Activated gamma-delta T cell treated with anti-CD3 and anti-CD28 coated beads, Interleukin-2, amount 50 U/mL, for 16 hours (primary cell): ENCODE measurements around the gene NRDE2.

Source experiments
- DNase-seq: peaks from one replicate; pipeline ENCODE4 v3.0.0-alpha.2; 2020; ENCODE audit warnings: low read depth

Gene NRDE2

DNA sequence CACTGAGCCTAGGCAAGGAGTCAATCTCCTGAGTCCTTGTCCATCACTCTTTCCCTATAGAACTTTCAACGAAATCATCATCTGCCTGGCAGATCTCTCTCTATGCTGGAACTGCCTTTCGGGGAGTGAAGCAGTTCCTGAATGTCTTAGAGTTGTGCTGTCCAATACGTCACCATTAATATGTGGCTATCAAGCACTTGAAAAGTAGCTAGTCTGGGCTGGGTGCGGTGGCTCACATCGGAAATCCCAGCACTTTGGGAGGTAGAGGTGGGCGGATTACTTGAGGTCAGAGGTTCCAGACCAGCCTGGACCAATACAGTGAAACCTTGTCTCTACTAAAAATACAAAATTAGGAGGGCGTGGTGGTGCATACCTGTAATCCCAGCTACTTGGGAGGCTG is 35.1 kb downstream of the NRDE2 start:
- no peak for DNase-seq

DNA sequence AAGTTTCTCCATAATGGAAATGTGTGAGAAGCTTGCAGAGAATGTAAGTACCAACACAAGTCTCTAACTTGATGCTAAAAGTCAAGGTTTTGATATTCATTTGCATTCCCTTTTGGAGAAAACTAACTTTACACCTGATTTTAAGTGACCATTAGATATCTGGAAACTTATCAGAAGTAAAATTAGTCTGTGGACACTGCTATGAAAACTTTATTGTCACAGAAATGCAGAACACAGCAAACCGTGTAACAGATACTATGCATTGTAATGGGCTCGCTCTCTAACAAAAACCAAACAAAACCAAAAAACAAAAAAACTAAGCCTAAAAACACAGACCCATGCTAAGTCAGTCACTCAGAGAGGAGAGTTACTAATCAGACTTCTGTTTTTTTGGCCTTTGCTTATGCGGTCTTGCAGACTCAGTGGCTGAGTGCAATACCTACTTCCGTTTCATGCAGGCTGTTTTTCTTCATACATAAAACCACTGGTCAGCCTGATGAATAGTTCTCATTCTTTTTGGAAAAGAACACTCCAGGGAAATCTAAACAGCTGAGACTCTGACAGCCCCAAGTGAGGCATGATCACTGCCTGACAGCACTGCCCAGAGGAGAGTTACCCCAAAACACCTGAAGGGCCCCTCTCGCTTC is 35.7 kb downstream of the NRDE2 start:
- no peak for DNase-seq

DNA sequence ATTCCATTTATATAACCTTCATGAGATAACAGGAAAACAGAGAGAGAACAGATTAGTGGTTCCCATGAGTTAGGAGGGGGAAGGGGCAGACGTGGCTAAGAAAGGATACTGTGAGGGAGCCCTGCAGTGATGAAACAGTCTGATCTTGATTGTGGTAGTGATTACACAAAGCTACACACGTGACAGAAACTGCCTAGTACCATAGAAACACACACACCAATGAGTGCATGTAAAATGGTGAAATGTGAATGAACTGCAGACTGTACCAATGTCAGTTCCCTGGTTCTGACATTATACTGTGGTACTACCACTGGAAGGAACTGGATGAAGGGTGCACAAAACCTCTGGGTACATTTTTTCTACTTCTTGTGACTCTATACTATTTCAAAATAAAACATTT is 36.9 kb downstream of the NRDE2 start:
- DNase-seq, result no peak

DNA sequence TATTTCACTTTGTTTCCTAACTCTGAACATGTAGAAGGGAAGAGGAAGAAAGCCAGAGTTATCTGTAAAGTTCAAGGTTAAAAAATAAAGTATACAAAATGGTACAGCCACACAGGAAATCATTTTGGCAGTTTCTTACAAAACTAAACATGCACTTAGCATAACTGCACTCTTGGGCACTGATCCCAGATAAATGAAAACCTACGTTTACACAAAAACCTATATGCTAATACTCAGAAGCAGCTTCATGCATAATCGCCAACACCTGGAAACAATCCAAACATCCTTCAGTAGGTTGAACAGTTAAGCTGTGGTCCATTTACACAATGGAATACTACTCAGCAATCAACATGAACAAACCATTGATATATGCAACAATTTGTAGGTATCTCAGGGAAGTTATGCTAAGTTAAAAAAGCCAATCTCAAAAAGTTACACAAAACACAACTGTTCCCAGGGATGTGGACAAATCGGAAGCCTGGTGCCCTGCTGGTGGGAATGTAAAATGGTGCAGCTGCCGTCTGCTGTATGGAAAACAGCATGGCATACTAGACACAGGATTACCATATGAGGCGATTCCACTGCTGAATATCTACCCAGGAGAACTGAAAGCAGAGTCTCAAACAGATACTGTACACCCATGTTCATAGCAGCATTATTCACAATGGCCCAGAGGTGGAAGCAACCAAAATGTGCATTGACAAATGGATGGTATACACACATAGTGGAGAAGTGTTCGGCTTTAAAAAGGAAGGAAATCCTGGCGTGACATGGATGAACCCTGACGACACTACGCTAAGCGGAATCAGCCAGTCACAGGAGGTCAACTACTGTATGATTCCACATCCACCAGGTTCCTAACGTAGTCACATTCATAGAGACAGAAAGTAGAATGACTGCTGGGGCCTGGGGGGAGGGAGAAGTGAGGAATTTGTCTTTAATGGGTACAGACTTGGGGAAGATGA is 37.7 kb downstream of the NRDE2 start:
- no peak for DNase-seq

DNA sequence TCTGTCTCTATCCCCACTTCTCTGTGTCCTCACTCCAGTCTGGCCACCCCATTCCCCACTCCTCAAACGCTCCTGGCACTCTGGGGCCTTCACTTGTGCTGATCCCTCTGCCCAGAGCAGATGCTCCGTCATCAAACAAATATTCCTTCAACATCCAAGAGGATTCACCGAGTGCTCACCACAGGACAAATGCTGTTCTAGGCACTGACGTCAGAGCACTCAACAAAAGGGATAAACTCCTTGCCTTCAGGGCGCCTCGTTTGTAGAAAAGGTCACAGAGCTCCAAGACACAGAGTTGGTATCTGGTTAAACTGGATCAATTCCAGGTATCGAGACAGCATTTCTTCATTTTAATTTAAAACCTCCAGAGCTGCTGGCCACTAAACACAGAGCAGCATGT is 40.0 kb downstream of the NRDE2 start:
- no peak for DNase-seq

DNA sequence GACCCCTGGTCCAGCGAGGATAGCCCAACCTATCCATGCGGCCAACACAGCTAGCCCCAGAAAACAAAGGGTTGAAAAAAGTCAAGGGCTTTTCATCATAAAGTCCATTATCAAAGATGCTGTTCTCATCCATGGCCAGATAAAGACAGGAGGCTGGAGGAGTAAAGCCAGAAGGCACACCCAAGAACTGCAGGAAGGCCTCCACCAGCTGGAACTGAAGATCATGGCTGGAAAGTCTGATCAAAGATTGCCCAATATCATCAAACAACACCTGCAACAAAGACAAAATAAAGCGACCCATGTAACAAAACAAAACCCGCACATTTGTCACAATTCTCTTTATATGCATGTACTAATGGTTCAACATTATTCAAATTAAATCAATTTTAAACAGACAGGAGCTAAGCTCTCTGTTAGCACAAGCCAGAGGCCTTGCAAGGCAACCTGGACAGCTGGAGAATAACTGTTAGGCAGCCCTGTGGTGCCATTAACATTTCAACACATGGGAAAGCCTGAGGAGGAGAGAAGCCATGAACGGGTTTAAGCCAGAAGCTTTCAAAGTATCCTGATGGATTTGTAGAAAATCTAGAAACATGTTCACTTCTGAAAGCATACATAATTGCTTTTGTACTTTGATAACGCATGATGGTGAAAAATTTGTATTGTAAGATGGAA is 41.3 kb downstream of the NRDE2 start:
- DNase-seq, result no peak

DNA sequence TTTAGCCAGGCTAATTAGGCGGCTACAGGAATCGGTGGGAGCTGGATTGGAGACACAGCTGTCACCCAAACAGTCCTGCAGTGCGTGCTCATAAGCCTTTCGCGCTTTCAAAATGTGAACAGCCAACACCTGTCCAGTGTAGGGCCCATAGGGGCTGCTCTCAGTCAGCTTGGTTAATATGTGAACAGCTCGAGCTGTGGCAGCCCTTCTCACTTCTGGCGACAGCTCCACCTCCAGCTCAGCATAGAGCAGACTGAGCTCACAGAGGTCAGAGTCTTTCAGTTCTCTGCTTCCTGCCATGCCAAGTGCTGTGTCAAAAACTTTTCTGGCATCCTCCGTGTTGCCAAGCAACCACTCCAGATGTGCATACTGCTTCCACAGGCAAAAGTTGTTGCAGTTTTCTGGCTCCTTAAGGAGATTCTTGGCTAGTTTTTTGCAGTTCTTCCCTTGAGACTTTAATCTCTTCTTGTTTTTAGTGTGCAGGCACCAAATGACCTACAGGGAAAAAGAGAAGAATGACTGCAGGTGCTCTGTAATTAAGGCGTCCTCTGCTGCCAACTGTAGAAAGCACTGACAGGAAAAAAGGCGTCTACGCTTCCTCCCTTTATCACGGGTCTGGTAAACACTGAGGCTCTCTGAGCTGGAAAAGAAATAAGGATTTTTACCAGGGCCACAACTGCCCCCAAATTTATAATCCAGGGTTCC is 42.9 kb downstream of the NRDE2 start:
- DNase-seq, result no peak

DNA sequence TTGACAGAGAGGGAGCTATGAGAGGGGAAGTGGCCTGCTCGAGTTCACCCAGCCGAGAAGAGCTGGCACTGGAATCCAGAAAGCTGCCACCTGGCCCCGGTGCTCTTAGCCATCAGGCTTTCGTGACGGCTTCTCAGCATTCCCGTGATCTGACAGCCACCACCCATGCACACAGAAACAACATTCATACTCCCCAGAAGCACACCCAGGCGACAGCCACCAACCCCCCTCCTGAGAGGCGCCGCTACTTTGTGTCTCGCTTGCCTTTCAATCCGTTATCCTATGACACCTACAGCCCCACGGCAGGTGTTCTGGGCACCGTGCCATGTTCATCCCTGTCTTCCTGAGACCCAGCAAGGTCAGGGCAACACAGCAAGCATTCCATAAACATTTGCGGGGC is 44.0 kb downstream of the NRDE2 start:
- no peak for DNase-seq

DNA sequence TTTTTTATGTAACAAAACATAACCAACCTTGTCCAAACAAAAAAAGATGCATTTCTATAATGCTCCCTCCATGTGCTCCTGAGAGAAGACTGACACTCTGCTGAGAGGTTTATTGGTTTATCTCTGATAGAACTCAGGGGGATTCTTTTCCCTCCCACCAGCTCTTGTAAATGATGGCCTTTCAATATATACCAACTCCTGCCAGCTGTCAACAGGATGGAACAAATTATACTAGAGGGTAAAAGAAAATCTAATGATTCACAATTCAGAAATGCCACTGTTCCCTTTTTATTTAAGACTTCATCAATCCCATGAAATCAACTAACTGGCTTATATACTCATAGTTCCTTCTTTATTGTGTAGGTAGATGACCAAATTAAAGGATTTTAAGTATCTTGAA is 50.0 kb downstream of the NRDE2 start:
- DNase-seq, result no peak

DNA sequence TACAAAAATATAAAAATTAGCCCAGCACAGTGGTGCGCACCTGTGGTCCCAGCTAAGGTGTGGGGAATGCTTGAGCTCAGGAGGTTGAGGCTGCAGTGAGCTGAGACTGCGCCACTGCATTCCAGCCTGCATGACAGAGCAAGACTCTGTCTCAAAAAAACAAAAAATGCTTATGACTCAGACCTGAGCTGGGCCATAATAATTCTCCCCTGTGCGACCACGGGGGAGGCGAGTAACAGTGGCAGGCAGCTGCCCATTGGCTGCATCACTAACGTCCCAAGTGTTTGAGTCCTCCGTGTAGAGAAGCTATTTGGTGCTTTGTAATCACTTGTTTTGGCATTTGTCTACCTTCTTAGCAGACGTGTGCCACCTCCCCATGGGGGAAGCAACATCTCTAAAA is 50.5 kb downstream of the NRDE2 start:
- DNase-seq, result no peak

DNA sequence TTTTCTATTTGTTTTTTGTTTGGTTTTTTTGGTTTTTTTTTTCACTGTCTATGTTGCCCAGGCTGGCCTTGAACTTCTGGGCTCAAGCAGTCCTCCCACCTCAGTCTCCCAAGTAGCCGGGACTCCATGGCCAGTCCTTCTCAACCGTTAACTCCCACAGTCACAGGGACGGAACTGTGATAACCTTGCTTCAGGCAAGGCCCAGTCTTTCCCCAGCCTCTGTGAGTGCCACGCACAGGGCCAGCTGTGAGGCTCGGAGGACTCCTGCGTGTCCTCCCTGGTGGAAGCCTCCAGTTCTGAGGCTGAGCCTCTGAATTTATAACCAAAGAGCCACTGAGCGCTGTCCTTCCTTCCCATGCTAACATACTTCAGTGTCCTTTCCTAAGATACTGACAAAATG is 51.6 kb downstream of the NRDE2 start:
- no peak for DNase-seq

DNA sequence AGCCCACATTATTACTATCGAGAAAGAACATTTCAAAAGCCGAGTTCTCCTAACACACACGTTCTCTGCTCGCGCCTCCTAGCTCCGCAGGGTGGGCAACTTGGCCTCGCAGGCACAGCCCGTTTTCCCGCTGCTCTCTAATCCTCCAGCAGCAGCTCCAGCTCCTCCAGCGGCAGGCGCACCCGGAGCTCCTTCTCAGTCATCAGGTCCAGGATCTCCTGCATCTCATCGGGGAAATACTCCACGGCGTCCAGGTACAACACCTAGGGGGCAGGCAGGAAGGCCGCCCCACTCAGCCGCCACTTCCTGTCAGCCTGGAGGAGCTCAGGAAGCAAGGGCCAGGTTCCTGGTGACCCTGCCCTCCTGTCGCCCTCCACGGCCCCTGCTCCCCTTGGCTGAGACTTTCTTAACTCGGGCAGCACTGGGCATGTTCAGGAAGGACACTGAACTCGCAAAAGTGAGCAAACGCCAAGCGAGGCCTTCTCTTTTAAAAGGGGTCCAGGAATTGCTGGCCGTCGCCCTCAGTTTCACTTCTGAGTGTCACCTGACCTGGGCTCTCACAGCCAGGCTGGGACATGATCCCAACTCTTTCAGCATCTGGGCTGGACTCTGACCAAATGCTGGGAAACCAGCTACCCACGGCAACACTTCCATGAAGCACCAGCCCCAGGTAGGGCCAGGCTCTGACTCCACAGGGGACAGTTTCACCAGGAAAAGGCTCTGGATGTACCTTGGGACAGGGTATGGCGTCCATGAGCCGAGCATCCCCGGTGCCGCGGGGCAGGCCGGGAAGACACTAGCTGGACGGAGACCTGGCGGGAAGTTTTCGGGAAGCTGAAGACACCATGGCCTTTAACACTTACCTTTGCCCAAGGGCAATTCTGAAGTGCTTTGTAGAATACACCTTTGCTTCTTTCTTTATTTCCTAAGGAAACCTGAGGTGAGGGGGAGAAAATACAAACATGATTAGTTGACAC is 53.3 kb downstream of the NRDE2 start:
- DNase-seq, result no peak

DNA sequence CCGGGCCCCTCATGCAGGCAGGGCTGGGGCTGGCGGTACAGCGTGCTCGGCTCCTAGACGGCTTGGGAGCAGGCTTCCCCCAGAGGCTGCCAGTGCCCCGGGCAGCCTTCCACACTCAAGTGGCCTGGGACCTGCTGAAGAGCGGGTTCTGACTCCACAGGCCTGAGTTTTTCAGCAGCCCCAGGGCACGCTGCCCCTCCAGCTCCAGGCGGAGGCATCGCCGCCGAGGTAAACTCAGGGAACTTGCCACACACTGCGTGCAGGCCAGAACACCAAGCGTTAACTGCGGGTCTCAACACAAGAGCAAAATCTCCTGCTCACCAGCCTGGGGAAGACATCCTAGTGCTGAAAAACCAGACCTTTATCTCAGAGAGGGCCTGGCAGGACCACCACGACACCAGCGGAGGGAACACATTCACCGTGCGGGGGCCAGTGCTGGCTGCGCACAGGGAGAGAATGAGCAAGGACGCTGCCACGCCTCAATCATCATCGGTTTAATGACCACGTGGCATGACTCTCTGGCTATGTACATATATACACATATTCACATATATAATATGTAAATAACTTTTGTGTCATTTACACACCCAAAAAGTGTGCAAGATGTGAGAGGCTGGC is 54.1 kb downstream of the NRDE2 start:
- DNase-seq, result no peak

DNA sequence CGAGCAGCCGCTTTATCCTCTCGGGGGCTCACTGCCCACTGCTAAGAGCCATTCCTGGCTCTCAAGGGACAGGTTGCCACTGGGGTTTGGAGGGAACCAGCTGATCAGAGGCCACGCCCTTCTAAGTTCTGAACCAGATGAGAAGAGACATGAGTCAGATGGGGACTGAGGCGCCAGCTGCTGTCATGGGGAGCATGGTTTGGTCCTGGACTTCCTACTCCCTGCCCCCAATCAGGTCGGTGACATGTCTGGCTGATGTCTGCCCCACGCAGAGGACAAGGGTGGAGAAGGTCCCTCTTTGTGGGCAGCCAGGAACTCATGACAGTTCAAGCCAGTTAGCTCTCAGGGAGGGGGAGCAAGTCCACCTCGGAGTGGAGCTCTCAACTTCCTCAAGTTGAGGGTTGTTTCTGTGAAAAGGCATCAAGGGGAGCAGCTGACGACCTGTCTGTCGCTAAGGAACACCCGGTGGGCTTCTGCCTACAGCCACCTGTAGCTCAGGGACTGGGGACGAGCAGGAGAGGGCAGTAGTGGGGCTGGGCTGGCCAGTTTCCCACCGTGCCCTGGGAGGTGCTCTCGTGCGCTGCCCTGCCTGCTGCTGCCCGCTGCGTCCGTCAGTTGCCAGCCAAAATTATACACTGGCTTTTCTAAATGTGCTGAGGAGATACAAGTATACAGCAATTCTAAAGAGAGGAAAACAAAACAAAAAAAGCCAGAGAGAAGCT is 54.9 kb downstream of the NRDE2 start:
- no peak for DNase-seq

DNA sequence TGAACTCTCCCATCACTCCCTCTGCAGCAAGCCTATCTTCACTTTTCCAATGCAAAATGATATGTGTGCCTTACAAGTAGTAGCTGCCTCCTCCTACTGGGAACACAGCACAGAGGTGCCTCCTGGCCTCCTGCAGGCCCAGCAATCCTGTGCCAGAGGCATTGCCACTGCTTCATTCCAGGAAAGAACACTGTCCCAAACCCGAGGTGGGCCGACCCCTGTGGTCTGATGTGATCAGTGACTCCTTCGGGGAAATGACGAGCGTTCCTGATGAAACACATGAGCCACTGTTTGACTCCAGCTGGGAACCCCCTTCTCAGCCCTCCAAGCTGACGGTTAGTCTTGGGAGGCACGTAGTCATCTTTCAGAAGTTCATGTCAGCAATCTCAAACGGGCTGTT is 55.9 kb downstream of the NRDE2 start:
- DNase-seq, result no peak

DNA sequence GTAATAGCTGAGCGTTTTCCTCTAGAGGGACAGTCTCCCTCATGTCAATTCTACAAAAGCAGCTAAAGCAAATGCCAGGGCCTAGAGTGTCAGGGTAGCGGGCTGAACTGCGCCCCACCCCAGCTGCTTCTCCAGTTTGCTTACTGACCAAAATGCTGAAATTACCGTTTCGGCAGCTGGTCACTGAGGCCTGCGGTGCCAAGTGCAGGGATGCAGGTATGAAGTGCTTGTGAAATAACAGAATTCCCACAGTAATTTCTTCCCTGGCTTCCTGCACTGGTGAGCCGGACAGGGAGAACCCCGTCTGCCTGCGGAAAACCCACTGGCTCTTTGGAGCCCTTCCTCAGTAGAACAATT is 56.3 kb downstream of the NRDE2 start:
- no peak for DNase-seq

DNA sequence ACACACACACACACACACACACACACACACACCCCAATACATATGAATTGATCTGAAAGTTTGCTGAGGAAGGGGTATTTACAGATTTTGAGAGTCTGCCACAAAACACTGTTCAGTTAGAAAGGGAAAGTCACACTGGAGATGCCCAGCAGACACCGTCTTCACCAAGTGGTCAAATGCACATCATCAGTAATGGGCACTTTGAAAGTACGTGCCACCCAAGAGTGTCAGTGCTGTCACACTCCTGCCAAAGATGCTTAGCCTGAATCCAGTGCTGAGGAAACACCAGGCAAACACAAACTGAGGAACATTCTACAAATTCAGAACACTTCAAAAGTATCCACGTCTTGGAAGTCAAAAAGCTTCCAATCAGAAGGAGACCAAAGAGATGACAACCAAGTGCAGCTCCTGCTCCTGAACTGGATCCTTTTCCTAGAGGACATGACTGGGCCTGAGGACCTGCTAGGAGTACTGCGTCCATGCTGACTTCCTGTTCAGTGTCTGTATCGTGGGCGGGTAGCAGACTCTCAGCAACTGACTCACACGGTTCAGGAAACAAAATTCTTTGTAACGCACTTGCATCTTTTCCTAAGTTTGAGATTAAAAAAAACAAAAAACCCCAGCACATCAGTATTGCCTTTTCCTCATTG is 56.8 kb downstream of the NRDE2 start:
- no peak for DNase-seq

DNA sequence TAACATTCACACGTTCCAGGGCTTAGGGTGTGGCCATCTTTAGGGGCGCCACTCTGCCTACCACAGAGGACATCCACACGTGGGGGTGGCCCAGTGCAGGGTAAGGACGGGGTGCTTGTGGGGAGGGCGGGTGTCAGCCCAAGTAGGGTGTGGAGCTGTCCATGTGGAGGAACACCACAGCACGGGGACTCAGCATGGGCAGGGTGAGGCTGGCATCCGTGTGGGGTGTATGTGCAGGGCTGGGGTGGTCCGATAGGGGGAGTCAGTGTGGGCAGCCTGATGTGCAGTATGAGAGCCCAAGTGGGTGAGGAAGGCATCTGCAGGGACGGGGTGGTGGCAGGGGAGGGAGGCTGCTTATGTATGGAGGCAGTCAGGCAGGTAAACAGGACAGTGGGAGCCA is 57.7 kb downstream of the NRDE2 start:
- no peak for DNase-seq

DNA sequence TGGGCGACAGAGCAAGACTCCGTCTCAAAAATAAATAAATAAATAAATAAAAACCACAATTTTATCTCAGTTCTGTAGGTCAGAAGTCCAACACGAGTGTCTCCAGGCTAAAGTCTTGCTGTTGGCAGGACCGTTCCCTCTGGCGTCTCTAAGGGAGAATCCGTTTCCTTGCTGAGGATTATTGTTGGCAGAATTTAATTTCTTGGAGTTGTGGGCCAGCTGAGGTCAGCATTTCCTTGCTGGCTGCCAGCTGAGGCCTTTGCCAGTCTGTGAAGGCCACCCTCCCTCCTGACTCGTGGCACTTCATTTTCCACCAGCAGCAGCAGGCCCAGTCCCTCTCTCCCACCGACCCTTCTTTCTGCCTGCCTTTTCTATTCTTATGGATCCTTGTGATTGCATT is 58.2 kb downstream of the NRDE2 start:
- DNase-seq, result no peak

DNA sequence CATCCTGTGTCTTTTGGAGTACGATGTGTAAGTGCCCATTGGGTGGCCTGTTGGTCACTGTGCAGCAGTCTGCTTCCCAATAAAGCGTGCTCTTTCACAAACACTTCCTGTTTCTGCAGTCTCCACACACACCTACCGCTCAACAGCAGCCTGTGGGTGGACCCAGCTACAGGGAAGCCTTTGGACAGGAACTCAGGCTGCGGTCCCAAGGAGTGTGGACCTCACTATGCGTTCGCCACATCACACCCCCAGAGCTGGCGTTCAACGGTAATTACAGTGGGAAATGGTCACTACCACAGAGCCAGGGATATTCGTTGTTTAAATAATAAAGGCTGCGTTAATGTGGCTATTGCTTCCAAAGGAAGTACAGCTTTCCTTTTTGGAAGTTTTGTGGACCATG is 59.2 kb downstream of the NRDE2 start:
- DNase-seq, result no peak
